Upper lobe of right lung (tissue), 1 donor: ENCODE data around the gene TLR8. TPM values are rescaled to one million over a fixed set of nuclear protein-coding genes. Genes with fewer than 3 reads are reported as not detected.
"Not testable (repeated sequence)": the region's sequence is repeated elsewhere in the genome, so short reads cannot be mapped to it uniquely, and the experiment has no call there.

Source experiments
- ATAC-seq: fragments of 200-7000 bp; cut with Tn5 transposase; one replicate; pipeline ENCODE4 v1.9.1; 2020; ENCODE audit warnings: mild to moderate bottlenecking, moderate library complexity
- DNase-seq: peaks from one replicate; pipeline ENCODE4 v3.0.0-alpha.2; 2020
- H3K27ac ChIP-seq: fragments of 200-600 bp; one replicate; pipeline ENCODE4 v1.8.0; 2022
- H3K27me3 ChIP-seq: fragments of 200-600 bp; one replicate; pipeline ENCODE4 v1.8.0; 2022; ENCODE audit warnings: mild to moderate bottlenecking
- H3K36me3 ChIP-seq: fragments of 200-600 bp; one replicate; pipeline ENCODE4 v1.8.0; 2022
- H3K4me1 ChIP-seq: fragments of 200-600 bp; one replicate; pipeline ENCODE4 v1.8.0; 2022
- H3K4me3 ChIP-seq: fragments of 200-600 bp; one replicate; pipeline ENCODE4 v1.8.0; 2022; ENCODE audit warnings: mild to moderate bottlenecking
- H3K9me3 ChIP-seq: fragments of 200-600 bp; one replicate; pipeline ENCODE4 v1.8.0; 2022
- intact Hi-C: fragments of 100-400 bp; cut with DNase I; formaldehyde crosslinking; loops from one replicate; pipeline ENCODE4 v1.11.0; 2022
- total RNA-seq: library from RNA; stranded (reverse); fragmentation: NEBNext Ultra II Directional; extraction: Animal tissue kit (Norgen Biotek cat#: 25700); gene quantifications from one replicate; pipeline ENCODE4 v1.2.1, GENCODE V29; 2021
- TF ChIP-seq, protein P1 (sequence below): fragments of 200-600 bp; IDR thresholded peaks from one replicate; pipeline ENCODE4 v1.8.0; 2022; ENCODE audit warnings: antibody characterized with exemption
- donor health status: DM: no; HTN: yes; CAD: no; lungs with severe emphysema.

The TLR8 gene
- total RNA-seq, 1 donor from 2014 or later, result 17.8 TPM

GRCh38 chrX:12956704-12957534 is 50.5 kb downstream of the TLR8 start:
- Histone ChIP-seq H3K4me3 (peak overlapping the region; percentile 30), H3K27ac (peak overlapping the region; percentile 86)

DNA sequence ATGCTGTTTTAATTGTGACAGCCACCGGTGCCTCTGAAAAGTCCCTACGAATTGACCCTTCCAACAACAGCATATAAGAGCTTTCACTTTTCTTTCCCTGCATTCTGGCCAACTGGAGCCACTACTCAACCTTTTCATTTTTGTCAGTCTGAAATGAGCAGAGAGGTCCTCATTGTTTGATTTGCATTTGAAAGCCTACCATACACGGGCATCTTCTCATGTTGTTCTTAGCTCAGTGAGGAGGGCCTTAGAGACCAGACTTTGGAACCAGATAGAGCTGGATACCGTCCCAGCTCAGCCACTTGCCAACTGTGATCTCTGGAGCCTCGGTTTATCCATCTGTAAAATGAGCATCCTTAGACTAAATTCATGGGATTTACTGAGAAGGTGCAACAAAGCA is 51.6 kb downstream of the TLR8 start:
- intact Hi-C loops, result loop anchor here (10.0 kb wide), 1 partner anchor 527 kb away; no protein-coding TSS in a partner anchor

More at GRCh38 chrX:12956704-12957534, 50.5 kb downstream of the TLR8 start:
- TF ChIP-seq, protein P1, sequence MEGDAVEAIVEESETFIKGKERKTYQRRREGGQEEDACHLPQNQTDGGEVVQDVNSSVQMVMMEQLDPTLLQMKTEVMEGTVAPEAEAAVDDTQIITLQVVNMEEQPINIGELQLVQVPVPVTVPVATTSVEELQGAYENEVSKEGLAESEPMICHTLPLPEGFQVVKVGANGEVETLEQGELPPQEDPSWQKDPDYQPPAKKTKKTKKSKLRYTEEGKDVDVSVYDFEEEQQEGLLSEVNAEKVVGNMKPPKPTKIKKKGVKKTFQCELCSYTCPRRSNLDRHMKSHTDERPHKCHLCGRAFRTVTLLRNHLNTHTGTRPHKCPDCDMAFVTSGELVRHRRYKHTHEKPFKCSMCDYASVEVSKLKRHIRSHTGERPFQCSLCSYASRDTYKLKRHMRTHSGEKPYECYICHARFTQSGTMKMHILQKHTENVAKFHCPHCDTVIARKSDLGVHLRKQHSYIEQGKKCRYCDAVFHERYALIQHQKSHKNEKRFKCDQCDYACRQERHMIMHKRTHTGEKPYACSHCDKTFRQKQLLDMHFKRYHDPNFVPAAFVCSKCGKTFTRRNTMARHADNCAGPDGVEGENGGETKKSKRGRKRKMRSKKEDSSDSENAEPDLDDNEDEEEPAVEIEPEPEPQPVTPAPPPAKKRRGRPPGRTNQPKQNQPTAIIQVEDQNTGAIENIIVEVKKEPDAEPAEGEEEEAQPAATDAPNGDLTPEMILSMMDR, result no peak
- Histone ChIP-seq H3K9me3 (no peaks in the 10 kb centered on the region), H3K4me1 (peaks cover 16% of the 10 kb centered on the region), H3K27me3 (no peaks in the 10 kb centered on the region), H3K36me3 (no peaks in the 10 kb centered on the region)
- ATAC-seq (peak; percentile 86), DNase-seq (no peak)
- intact Hi-C loops, result loop anchor here (10.0 kb wide), 1 partner anchor 528 kb away; no protein-coding TSS in a partner anchor

DNA sequence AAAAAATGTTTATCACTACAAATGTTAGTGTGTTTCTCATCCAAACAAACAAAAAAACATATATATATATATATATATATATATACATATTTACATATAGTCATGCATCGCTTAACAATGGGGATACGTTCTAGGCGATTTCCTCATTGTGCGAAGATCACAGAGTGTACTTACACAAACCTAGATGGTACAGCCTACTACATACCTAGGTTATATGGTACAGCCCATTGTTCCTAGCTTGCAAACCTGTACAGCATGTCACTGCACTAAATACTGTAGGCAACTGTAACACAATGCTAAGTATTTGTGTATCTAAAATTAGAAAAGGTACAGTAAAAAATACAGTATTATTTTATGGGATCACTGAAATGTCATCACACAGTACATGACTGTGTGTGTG is 52.0 kb downstream of the TLR8 start:
- TF ChIP-seq, protein P1, result no peak
- Histone ChIP-seq H3K36me3 (no peaks in the 10 kb centered on the region), H3K27ac (no peak overlapping the region), H3K9me3 (no peaks in the 10 kb centered on the region), H3K27me3 (no peaks in the 10 kb centered on the region), H3K4me3 (no peak overlapping the region), H3K4me1 (peaks cover 16% of the 10 kb centered on the region)
- ATAC-seq, result no peak
- intact Hi-C loops, result loop anchor here (10.0 kb wide), 1 partner anchor 526 kb away; no protein-coding TSS in a partner anchor
- no peak for DNase-seq

More for the DNA sequence above, 51.6 kb downstream of the TLR8 start:
- no peaks in the 10 kb centered on the region for H3K36me3 ChIP-seq
- peaks cover 16% of the 10 kb centered on the region for H3K4me1 ChIP-seq
- TF ChIP-seq, protein P1, result no peak
- peak overlapping the region; percentile 9 for H3K27ac ChIP-seq
- ATAC-seq, result no peak
- H3K27me3 ChIP-seq, result no peaks in the 10 kb centered on the region
- no peak for DNase-seq
- no peaks in the 10 kb centered on the region for H3K9me3 ChIP-seq
- H3K4me3 ChIP-seq, result no peak overlapping the region

- Histone ChIP-seq H3K27ac (peak overlapping the region; percentile 24), H3K4me3 (no peak overlapping the region), H3K36me3 (no peaks in the 10 kb centered on the region), H3K9me3 (no peaks in the 10 kb centered on the region), H3K4me1 (peaks cover 6% of the 10 kb centered on the region), H3K27me3 (no peaks in the 10 kb centered on the region)
- ATAC-seq (no peak), DNase-seq (no peak)
- intact Hi-C loops, result no loop called here
- TF ChIP-seq, protein P1, result no peak
Observed at GRCh38 chrX:12961196-12961718, 54.8 kb downstream of the TLR8 start.

GRCh38 chrX:12962041-12962504 is 55.7 kb downstream of the TLR8 start:
- Histone ChIP-seq H3K4me3 (no peak overlapping the region), H3K27me3 (no peaks in the 10 kb centered on the region), H3K4me1 (no peaks in the 10 kb centered on the region), H3K27ac (no peak overlapping the region), H3K9me3 (no peaks in the 10 kb centered on the region), H3K36me3 (no peaks in the 10 kb centered on the region)
- TF ChIP-seq, protein P1, result no peak
- DNase-seq (no peak), ATAC-seq (no peak)
- intact Hi-C loops, result no loop called here

GRCh38 chrX:12963210-12963850 is 56.9 kb downstream of the TLR8 start:
- H3K36me3 ChIP-seq, H3K9me3 ChIP-seq, ATAC-seq, H3K4me3 ChIP-seq, H3K27ac ChIP-seq, DNase-seq, H3K4me1 ChIP-seq, H3K27me3 ChIP-seq, intact Hi-C loops: not testable (repeated sequence)
